Measurements from ENCODE around the gene LYZ. TPM values are rescaled to one million over a fixed set of nuclear protein-coding genes. Genes with fewer than 3 reads are reported as not detected.
A peak's percentile ranks its signal among the peaks of the same experiment; 100 is the strongest.

Gene LYZ
- polyA plus RNA-seq, 3 donors: 10,434 to 46,644 (median 13,865) TPM

DNA sequence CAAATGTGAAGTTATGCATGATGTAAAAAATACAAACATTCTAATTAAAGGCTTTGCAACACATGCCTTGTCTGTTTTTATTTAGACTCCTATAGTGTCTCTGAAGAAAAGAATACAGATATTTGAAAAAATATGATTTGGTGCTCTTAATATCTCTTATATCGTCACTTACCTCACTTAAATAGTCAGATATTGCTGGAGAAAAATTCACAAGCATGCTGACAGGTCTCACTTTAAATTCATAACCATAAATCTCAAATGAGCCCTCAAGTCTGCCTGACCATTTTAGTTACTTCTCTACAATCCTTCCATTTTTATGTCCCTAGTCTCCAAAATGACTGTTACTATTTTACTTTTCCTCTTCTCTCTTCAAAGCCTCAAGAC lies 6.0 kb downstream of the LYZ start:
- TF ChIP-seq, protein P1, sequence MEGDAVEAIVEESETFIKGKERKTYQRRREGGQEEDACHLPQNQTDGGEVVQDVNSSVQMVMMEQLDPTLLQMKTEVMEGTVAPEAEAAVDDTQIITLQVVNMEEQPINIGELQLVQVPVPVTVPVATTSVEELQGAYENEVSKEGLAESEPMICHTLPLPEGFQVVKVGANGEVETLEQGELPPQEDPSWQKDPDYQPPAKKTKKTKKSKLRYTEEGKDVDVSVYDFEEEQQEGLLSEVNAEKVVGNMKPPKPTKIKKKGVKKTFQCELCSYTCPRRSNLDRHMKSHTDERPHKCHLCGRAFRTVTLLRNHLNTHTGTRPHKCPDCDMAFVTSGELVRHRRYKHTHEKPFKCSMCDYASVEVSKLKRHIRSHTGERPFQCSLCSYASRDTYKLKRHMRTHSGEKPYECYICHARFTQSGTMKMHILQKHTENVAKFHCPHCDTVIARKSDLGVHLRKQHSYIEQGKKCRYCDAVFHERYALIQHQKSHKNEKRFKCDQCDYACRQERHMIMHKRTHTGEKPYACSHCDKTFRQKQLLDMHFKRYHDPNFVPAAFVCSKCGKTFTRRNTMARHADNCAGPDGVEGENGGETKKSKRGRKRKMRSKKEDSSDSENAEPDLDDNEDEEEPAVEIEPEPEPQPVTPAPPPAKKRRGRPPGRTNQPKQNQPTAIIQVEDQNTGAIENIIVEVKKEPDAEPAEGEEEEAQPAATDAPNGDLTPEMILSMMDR (IDR thresholded peaks at IDR 0.05): no peak
- H3K4me3 ChIP-seq (replicated peaks in 1 of 3; ENCODE audit: low read depth in 2 of 3, low read length in 3 of 3): peak overlapping the region in 1 of 3 experiments; percentile 92
- Mint-ChIP-seq H3K27me3 (ENCODE audit: low read depth in 3 of 3) (no peaks in the 10 kb centered on the region), H3K27ac (peak overlapping the region; percentile 54 to 88 (median 81)), H3K9me3 (no peaks in the 10 kb centered on the region), H3K4me1 (peaks cover 56% of the 10 kb centered on the region), H3K4me3 (peak overlapping the region in 1 of 2 donors; percentile 13), H3K36me3 (peaks cover 24 to 45% of the 10 kb centered on the region in 2 donors)
- H3K9ac ChIP-seq (ENCODE audit: insufficient read depth, low read length, poor library complexity, severe bottlenecking): no peak overlapping the region
- no peaks in the 10 kb centered on the region for H3K9me3 ChIP-seq (replicated peaks in 1 of 2; ENCODE audit: control insufficient read depth in 1 of 2, insufficient read depth in 1 of 2, low read length in 2 of 2)
- peak overlapping the region; percentile 21 to 76 for H3K27ac ChIP-seq (ENCODE audit: low read depth in 1 of 2, low read length in 2 of 2)
- no peak for DNase-seq
- no peak overlapping the region for H2AFZ ChIP-seq (ENCODE audit: insufficient read depth, low read depth, low read length, poor library complexity, severe bottlenecking)
- WGBS (ENCODE audit: insufficient coverage): no CpG with 5 or more reads among the region's 1 CpG
- H3K79me2 ChIP-seq (ENCODE audit: insufficient read depth, low read length): peaks cover 49% of the 10 kb centered on the region
- peak overlapping the region; percentile 94 for H3K4me2 ChIP-seq (replicated peaks; ENCODE audit: extremely low read depth, low read length, poor library complexity, severe bottlenecking)
- peaks cover 40 to 48% of the 10 kb centered on the region in 2 donors for H3K36me3 ChIP-seq (replicated peaks in 1 of 2; ENCODE audit: control insufficient read depth in 1 of 2, insufficient read depth in 2 of 2, low read length in 2 of 2)
- intact Hi-C loops (cut with micrococcal nuclease): loop anchor here in 1 of 2 donors (10.0 kb wide), 1 partner anchor 221 kb away; no protein-coding TSS in a partner anchor
- no peaks in the 10 kb centered on the region for H3K27me3 ChIP-seq (ENCODE audit: control insufficient read depth in 2 of 2, insufficient read depth in 2 of 2, low read length in 2 of 2)
- peaks cover 79% of the 10 kb centered on the region for H4K20me1 ChIP-seq (ENCODE audit: insufficient read depth, low read length)
- peaks cover 26 to 35% of the 10 kb centered on the region in 2 donors for H3K4me1 ChIP-seq (ENCODE audit: control insufficient read depth in 1 of 2, insufficient read depth in 2 of 2, low read length in 2 of 2)

DNA sequence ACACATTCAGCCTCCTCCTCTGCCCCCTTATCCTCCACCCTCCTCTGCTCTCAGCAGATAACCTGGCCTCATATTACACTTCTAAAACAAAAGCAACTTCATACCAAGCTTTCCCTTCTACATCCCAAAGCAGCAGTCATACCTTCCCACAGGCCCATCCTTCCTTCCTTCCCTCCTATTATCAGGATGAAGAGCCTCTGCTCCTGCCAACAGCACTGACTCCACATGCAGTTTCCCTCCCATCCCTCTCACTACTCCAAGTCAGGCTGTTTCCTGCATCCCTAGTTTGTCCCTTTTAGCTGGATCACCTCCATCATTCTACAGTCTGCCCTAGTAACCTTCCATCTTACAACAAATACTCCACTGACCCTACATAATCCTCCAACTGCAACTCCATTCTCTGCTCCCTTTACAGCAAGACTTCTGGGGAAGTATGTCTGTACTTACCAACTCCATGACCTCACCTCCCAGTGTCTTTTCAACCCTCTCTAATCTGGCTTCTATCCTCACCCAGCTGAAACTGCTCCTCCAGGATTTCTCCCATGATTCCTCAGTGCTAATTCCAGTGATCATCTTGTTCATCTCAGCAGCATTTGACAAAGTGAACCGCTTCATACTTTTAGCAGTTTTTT lies 6.5 kb downstream of the LYZ start:
- Mint-ChIP-seq H3K4me1 (peaks cover 58% of the 10 kb centered on the region), H3K36me3 (peaks cover 24 to 45% of the 10 kb centered on the region in 2 donors), H3K27me3 (ENCODE audit: low read depth in 3 of 3) (no peaks in the 10 kb centered on the region), H3K9me3 (no peaks in the 10 kb centered on the region), H3K27ac (peak overlapping the region; percentile 54 to 88 (median 81)), H3K4me3 (peak overlapping the region in 1 of 2 donors; percentile 13)
- Histone ChIP-seq H3K4me1 (ENCODE audit: control insufficient read depth in 1 of 2, insufficient read depth in 2 of 2, low read length in 2 of 2) (peaks cover 29 to 40% of the 10 kb centered on the region in 2 donors), H3K4me2 (replicated peaks; ENCODE audit: extremely low read depth, low read length, poor library complexity, severe bottlenecking) (peak overlapping the region; percentile 20), H4K20me1 (ENCODE audit: insufficient read depth, low read length) (peaks cover 74% of the 10 kb centered on the region), H3K27me3 (ENCODE audit: control insufficient read depth in 2 of 2, insufficient read depth in 2 of 2, low read length in 2 of 2) (no peaks in the 10 kb centered on the region), H3K79me2 (ENCODE audit: insufficient read depth, low read length) (peaks cover 48% of the 10 kb centered on the region), H3K9ac (ENCODE audit: insufficient read depth, low read length, poor library complexity, severe bottlenecking) (no peak overlapping the region), H3K27ac (ENCODE audit: low read depth in 1 of 2, low read length in 2 of 2) (peak overlapping the region; percentile 21 to 76), H3K9me3 (replicated peaks in 1 of 2; ENCODE audit: control insufficient read depth in 1 of 2, insufficient read depth in 1 of 2, low read length in 2 of 2) (no peaks in the 10 kb centered on the region), H2AFZ (ENCODE audit: insufficient read depth, low read depth, low read length, poor library complexity, severe bottlenecking) (no peak overlapping the region), H3K4me3 (replicated peaks in 1 of 3; ENCODE audit: low read depth in 2 of 3, low read length in 3 of 3) (peak overlapping the region in 1 of 3 experiments; percentile 92), H3K36me3 (replicated peaks in 1 of 2; ENCODE audit: control insufficient read depth in 1 of 2, insufficient read depth in 2 of 2, low read length in 2 of 2) (peaks cover 40 to 48% of the 10 kb centered on the region in 2 donors)
- no CpG with 5 or more reads among the region's 1 CpG for WGBS (ENCODE audit: insufficient coverage)
- TF ChIP-seq, protein P1 (IDR thresholded peaks at IDR 0.05): no peak
- no peak for DNase-seq
- intact Hi-C loops (cut with micrococcal nuclease): loop anchor here (5.0 to 10.0 kb wide), 2 partner anchors 62 to 220 kb away; no protein-coding TSS in a partner anchor

Data from CD14-positive monocyte (primary cell).